Measurements from ENCODE around the gene CASP8AP2.
"Not testable (repeated sequence)": the region's sequence is repeated elsewhere in the genome, so short reads cannot be mapped to it uniquely, and the experiment has no call there.

The CASP8AP2 gene

DNA sequence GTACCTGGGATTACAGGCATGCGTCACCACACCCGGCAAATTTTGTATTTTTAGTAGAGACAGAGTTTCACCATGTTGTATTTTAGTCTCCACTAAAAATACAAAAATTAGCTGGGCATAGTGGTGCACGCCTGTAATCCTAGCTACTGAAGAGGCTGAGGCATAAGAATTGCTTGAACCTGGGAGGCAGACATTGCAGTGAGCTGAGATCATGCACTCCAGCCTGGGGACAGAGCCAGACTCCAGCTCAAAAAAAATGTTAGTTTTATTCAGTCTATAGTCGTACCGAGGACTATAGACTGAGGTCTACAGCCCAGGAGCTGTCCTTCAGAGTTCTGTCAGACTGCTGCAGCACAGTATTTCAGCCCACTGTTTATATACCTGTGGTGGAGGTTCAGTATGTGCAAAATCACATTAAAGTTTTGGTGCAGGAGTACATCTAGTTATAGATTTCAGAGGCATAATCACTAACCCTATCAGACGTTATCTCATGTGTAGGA lies 3.6 kb upstream of the CASP8AP2 start:
- DNase-seq, result no peak

DNA sequence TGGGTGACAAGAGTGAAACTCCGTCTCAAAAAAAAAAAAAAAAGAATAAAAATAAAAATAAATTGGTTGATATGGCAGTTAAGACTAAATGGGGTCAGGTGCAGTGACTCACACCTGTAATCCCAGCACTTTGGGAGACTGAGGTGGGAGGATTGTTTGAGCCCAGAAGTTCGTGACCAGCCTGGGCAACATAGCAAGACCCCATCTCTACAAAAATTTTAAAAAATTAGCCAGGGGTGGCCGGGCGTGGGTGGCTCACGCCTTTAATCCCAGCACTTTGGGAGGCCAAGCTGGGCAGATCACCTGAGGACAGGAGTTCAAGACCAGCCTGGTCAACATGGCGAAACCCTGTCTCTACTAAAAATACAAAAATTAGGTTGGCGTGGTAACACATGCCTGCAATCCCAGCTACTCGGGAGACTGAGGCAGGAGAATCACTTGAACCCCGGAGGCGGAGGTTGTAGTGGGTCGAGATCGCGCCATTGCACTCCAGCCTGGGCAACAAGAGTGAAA lies 1.1 kb upstream of the CASP8AP2 start:
- not testable (repeated sequence) for DNase-seq

GRCh38 chr6:89828988-89829471 lies 650 bp upstream of the CASP8AP2 start:
- DNase-seq, result peak; percentile 65

DNA sequence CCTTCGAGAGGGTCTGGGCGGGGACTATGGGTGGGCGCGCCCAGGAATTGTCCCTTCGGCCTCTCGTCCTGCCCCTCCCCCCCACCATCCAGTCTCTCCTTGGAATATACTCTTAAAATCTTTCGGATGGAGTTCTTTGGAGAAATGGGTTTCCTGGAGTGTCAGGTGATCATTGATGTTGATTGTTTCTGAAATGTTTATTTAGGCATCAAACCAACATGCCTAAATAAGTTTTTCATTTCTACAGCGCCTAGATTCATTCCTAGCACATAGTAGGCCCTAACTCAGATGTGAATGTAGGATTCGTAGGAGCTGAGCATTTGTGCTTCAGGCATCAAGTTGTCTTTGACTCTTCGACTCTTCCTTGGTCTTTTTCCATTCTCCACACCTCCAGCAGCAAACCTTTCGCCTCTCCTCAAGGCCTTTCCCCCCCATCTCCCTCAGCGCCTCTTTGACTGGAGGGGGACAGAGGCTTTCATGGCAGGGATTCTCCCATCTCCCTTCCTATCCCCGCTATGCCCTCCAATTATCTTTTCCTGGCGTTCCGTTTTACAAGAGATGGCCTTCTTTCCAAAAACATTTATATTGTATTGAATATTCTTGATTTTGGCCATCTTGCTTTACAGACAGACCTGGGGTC lies 610 bp downstream of the CASP8AP2 start:
- DNase-seq, result no peak

GRCh38 chr6:89834884-89835792 lies 5.5 kb downstream of the CASP8AP2 start:
- DNase-seq, result peak; percentile 61

GRCh38 chr6:89836639-89837222 lies 7.1 kb downstream of the CASP8AP2 start:
- DNase-seq, result no peak

DNA sequence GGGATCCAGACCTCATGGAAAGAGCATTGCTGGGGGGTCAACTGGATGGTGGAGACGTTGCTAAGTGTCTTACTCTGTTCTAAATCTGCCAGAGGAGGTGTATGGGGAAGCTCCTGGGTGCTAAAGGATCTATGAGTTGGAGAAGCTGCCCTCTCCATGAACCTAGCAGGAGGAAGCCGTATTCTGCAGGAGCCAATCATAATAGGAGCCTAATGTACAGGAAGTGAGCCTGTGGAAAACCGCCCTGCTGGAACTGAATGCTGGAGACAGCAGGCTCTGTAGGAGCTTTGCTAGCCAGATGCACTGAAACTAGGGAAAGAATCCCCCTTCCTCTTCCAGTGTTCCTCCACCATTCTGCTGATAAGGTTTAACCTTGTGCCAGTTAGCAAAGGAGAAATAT lies 10.9 kb downstream of the CASP8AP2 start:
- DNase-seq, result no peak

- DNase-seq, result no peak
Measured at GRCh38 chr6:89842228-89842627, 12.5 kb downstream of the CASP8AP2 start.

DNA sequence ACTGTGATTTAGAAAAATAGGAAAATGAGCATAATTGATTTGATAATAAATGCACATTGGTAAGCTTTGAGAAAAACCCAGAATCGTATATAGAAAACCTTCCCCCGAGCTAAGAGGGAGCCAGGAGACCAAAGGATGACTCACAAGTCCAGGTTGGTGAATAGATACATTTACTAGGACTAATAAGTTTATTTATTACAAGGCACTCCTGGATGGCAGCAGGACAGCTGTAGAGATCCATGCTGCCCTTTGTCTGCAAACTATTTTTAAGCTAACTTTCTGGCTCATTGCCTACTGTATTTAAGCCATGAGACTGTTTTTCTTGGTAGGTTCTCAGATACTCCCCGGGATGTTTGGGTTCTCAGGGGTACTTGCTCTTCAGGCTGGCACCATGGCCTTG lies 13.4 kb downstream of the CASP8AP2 start:
- DNase-seq, result no peak

GRCh38 chr6:89847513-89847912 lies 17.8 kb downstream of the CASP8AP2 start:
- not testable (repeated sequence) for DNase-seq

GRCh38 chr6:89853068-89853467 lies 23.4 kb downstream of the CASP8AP2 start:
- DNase-seq, result no peak

DNA sequence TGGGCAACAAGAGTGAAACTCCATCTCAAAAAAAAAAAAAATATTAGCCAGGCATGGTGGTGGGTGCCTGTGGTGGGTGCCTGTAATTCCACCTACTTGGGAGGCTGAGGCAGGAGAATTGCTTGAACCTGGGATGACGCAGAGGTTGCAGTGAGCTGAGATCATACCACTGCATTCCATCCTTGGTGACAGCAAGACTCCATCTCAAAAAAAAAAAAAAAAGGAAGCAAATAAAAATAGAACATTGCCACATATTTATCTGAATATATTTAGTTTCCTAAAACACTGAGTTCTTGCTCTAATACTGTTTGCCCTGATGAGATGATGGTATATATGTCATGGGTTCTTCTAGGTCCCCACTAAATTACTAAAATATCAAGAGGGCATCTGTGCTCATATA lies 28.4 kb downstream of the CASP8AP2 start:
- DNase-seq, result no peak

GRCh38 chr6:89859744-89860143 lies 30.1 kb downstream of the CASP8AP2 start:
- DNase-seq, result no peak

- no peak for DNase-seq
Measured at GRCh38 chr6:89862273-89862672, 32.6 kb downstream of the CASP8AP2 start.

DNA sequence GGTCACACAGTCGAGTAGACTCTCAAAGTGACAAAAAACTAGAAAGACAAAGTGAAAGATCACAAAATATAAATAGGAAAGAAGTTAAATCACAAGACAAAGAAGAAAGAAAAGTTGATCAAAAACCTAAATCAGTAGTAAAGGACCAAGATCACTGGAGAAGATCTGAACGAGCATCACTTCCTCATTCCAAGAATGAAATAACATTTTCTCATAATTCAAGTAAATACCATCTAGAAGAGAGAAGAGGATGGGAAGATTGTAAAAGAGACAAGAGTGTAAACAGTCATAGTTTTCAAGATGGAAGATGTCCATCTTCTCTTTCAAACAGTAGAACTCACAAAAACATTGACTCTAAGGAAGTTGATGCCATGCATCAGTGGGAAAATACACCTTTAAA lies 33.0 kb downstream of the CASP8AP2 start:
- DNase-seq, result no peak

- no peak for DNase-seq
Measured at GRCh38 chr6:89866024-89866678, 36.5 kb downstream of the CASP8AP2 start.

DNA sequence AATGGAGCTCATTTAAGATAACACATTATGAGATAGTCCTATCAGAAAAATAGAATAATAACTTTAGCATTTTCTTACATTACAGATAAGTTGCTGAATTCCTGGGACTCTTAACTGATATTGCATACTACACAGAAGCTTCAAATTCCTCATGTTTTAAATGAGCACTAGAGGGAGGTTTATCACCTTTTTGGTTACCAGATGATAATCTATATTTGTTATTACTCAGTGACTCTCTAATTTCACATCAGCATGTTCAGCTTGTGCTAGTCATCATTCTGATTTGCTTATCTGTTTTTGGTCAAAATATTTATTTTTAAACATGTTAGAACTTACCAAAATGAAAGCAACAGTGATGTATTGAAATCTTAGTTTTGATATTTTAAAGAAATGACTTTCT lies 44.0 kb downstream of the CASP8AP2 start:
- no peak for DNase-seq

GRCh38 chr6:89874438-89874837 lies 44.8 kb downstream of the CASP8AP2 start:
- no peak for DNase-seq

GRCh38 chr6:89886378-89887120 lies 56.9 kb downstream of the CASP8AP2 start:
- no peak for DNase-seq

GRCh38 chr6:89887452-89888137 lies 57.9 kb downstream of the CASP8AP2 start:
- no peak for DNase-seq

- no peak for DNase-seq
Measured at GRCh38 chr6:89888138-89888514, 58.4 kb downstream of the CASP8AP2 start.
